NCI-H2081 (cell line): ENCODE results near the gene UTRN.
A peak's percentile ranks its signal among the peaks of the same experiment; 100 is the strongest.

ENCODE experiments used
- DNase-seq, 2 experiments: peaks; one replicate each; lab custom pipeline; 2025; lab: John Stamatoyannopoulos, UW

UTRN gene

GRCh38 chr6:144284783-144285547 lies at the start of gene UTRN:
Gene UTRN, plus strand, starts transcription at chr6:144285335. Its CDS starts 6,494 bp downstream, at chr6:144291829.
- peak; percentile 7 to 15 for DNase-seq

GRCh38 chr6:144244688-144245087 lies 40.4 kb upstream of the UTRN start:
- no peak for DNase-seq

- no peak for DNase-seq
Measured at GRCh38 chr6:144246988-144247387, 38.1 kb upstream of the UTRN start.

- no peak for DNase-seq
Measured at GRCh38 chr6:144248003-144248402, 37.1 kb upstream of the UTRN start.

GRCh38 chr6:144248476-144249301 lies 36.4 kb upstream of the UTRN start:
- no peak for DNase-seq

- no peak for DNase-seq
Measured at GRCh38 chr6:144250276-144250675, 34.9 kb upstream of the UTRN start.

- no peak for DNase-seq
Measured at GRCh38 chr6:144252259-144252658, 32.9 kb upstream of the UTRN start.

- no peak for DNase-seq
Measured at GRCh38 chr6:144259986-144260385, 25.1 kb upstream of the UTRN start.

GRCh38 chr6:144262470-144263369 lies 22.4 kb upstream of the UTRN start:
- no peak for DNase-seq

- DNase-seq = no peak
Measured at GRCh38 chr6:144263786-144264185, 21.3 kb upstream of the UTRN start.

GRCh38 chr6:144264270-144265060 lies 20.7 kb upstream of the UTRN start:
- no peak for DNase-seq

- no peak for DNase-seq
Measured at GRCh38 chr6:144265061-144265357, 20.1 kb upstream of the UTRN start.

GRCh38 chr6:144265390-144265789 lies 19.7 kb upstream of the UTRN start:
- no peak for DNase-seq

- no peak for DNase-seq
Measured at GRCh38 chr6:144266091-144266649, 19.0 kb upstream of the UTRN start.

GRCh38 chr6:144268794-144269349 lies 16.3 kb upstream of the UTRN start:
- DNase-seq = no peak

GRCh38 chr6:144277174-144277573 lies 8.0 kb upstream of the UTRN start:
- DNase-seq = no peak

GRCh38 chr6:144277605-144278227 lies 7.4 kb upstream of the UTRN start:
- DNase-seq = no peak

GRCh38 chr6:144278659-144279314 lies 6.3 kb upstream of the UTRN start:
- no peak for DNase-seq

GRCh38 chr6:144279484-144280150 lies 5.5 kb upstream of the UTRN start:
- no peak for DNase-seq
